NT2/D1 (cell line): ENCODE measurements around the gene KAT5.
"Not testable (repeated sequence)": the region's sequence is repeated elsewhere in the genome, so short reads cannot be mapped to it uniquely, and the experiment has no call there.

Experiments used
- DNase-seq: peaks from one replicate; pipeline ENCODE4 v3.0.0-alpha.2; 2011; ENCODE audit warnings: low read depth, low spot score
- H3K27me3 ChIP-seq: 2 replicates; pipeline ENCODE4 v1.6.0; 2011; ENCODE audit warnings: mild to moderate bottlenecking; ENCODE audit not compliant: insufficient read length, insufficient read depth
- H3K36me3 ChIP-seq: 2 replicates; pipeline ENCODE4 v1.6.1; 2011; ENCODE audit warnings: mild to moderate bottlenecking, low read length, mixed read lengths; ENCODE audit not compliant: insufficient read depth, insufficient read length
- H3K4me1 ChIP-seq: 2 replicates; pipeline ENCODE4 v1.5.1; 2011; ENCODE audit not compliant: insufficient read depth, insufficient read length
- H3K4me3 ChIP-seq: 2 replicates; pipeline ENCODE4 v1.5.1; 2011; ENCODE audit warnings: low read depth; ENCODE audit not compliant: insufficient read length
- H3K9ac ChIP-seq: 2 replicates; pipeline ENCODE4 v1.6.0; 2011; ENCODE audit warnings: low read depth; ENCODE audit not compliant: insufficient read length
- H3K9me3 ChIP-seq: 2 replicates; pipeline ENCODE4 v1.5.1; 2011; ENCODE audit warnings: mild to moderate bottlenecking, low read length; ENCODE audit not compliant: insufficient read depth
- SUZ12 ChIP-seq: IDR thresholded peaks from 2 replicates; pipeline ENCODE4 v1.6.1; 2011; ENCODE audit not compliant: insufficient read length, insufficient read depth; ENCODE audit errors: extremely low read depth
- YY1 ChIP-seq: IDR thresholded peaks from 2 replicates; pipeline ENCODE4 v1.6.1; 2011; ENCODE audit not compliant: insufficient read length, insufficient read depth
- ZNF274 ChIP-seq: IDR thresholded peaks from 2 replicates; pipeline ENCODE4 v1.6.1; 2011; ENCODE audit warnings: mild to moderate bottlenecking, low read depth, low read length

Gene KAT5

DNA sequence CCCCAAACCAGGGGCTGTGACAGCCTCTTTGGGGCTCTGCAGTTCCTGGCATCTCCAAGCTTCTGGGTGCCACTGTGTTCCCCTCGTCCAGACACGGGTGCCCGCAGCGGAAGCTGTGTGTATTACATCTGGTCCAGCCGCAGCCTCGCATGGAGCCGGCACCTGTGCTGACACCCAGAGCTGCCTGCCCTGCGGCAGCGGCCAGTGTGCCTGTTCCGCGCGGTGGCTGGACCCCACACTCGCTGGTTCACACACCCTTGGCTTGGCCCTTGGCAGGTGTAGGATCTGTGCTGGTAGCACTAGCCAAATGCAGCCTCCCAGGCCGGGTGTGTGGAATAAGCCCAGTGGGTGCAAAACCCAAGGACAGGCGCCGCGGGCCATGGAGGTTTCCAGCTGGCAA is 33.0 kb downstream of the KAT5 start:
- Histone ChIP-seq H3K9me3 (peaks cover 23% of the 10 kb centered on the region), H3K4me3 (no peak overlapping the region), H3K27me3 (no peaks in the 10 kb centered on the region), H3K36me3 (no peaks in the 10 kb centered on the region), H3K9ac (no peak overlapping the region), H3K4me1 (no peaks in the 10 kb centered on the region)
- no peak for TF ChIP-seq YY1
- TF ChIP-seq ZNF274: no peak
- no peak for TF ChIP-seq SUZ12
- DNase-seq: no peak

DNA sequence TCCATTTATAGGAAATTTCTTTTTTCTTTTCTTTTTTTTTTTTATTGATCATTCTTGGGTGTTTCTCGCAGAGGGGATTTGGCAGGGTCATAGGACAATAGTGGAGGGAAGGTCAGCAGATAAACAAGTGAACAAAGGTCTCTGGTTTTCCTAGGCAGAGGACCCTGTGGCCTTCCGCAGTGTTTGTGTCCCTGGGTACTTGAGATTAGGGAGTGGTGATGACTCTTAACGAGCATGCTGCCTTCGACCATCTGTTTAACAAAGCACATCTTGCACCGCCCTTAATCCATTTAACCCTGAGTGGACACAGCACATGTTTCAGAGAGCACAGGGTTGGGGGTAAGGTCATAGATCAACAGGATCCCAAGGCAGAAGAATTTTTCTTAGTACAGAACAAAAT is 50.1 kb downstream of the KAT5 start:
- not testable (repeated sequence) for H3K4me3 ChIP-seq, H3K4me1 ChIP-seq, DNase-seq, H3K36me3 ChIP-seq, H3K9me3 ChIP-seq, H3K27me3 ChIP-seq, H3K9ac ChIP-seq

DNA sequence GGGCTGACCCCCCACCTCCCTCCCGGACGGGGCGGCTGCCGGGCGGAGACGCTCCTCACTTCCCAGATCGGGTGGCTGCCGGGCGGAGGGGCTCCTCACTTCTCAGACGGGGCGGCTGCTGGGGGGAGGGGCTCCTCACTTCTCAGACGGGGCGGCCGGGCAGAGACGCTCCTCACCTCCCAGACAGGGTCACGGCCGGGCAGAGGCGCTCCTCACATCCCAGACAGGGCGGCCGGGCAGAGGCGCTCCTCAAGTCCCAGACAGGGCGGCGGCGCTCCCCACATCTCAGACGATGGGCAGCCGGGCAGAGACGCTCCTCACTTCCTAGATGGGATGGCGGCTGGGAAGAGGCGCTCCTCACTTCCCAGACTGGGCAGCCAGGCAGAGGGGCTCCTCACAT is 50.8 kb downstream of the KAT5 start:
- H3K27me3 ChIP-seq, H3K36me3 ChIP-seq, H3K9ac ChIP-seq, H3K4me1 ChIP-seq, DNase-seq, H3K9me3 ChIP-seq, H3K4me3 ChIP-seq: not testable (repeated sequence)

DNA sequence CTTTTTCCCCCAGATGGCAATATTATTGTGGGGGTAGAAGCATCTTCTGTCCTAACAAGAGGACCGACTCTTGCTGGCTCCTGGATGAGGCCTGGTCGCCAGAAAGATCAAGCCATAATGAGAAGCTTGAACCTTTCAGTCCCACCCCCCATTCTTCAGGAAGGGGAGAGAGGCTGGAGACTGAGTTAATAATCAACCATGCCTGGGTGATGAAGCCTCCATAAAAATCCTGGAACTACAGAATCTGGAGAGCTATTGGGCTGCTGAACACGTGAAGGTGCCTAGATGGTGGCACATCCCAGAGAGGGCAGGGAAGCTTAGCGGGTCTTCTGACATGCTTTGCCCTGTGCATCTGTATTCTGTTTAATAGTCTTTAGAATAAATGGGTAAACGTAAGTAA is 52.4 kb downstream of the KAT5 start:
- no peaks in the 10 kb centered on the region for H3K4me1 ChIP-seq
- no peaks in the 10 kb centered on the region for H3K27me3 ChIP-seq
- DNase-seq: no peak
- H3K9me3 ChIP-seq: peaks cover 7% of the 10 kb centered on the region; the same call in 1 of the 2 replicates
- no peaks in the 10 kb centered on the region for H3K36me3 ChIP-seq
- no peak for TF ChIP-seq SUZ12
- no peak for TF ChIP-seq YY1
- TF ChIP-seq ZNF274: no peak
- no peak overlapping the region for H3K9ac ChIP-seq
- no peak overlapping the region for H3K4me3 ChIP-seq

DNA sequence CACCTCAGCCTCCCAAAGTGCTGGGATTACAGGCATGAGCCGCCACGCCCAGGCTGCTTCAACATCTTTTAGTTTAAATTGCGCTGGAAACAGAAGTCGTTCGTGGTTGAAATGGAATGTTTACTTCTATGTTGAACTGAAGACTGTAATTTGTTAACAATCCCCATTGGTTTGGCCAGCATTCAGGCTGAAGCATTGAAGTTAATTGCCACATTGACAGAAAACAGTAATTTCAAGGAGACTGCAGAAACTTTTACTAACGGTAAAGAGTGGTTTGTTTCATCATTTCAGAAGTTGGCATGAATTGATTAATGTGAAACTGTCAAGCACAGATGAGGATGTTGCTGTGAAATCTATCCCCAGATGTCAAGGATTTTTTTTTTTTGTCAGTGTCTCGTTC is 54.5 kb downstream of the KAT5 start:
- no peaks in the 10 kb centered on the region for H3K27me3 ChIP-seq
- no peaks in the 10 kb centered on the region for H3K36me3 ChIP-seq
- DNase-seq: no peak
- no peak for TF ChIP-seq YY1
- no peak for TF ChIP-seq SUZ12
- no peak for TF ChIP-seq ZNF274
- H3K9me3 ChIP-seq: peaks cover 6% of the 10 kb centered on the region; the same call in 1 of the 2 replicates
- H3K9ac ChIP-seq: no peak overlapping the region
- no peak overlapping the region for H3K4me3 ChIP-seq
- H3K4me1 ChIP-seq: no peaks in the 10 kb centered on the region

DNA sequence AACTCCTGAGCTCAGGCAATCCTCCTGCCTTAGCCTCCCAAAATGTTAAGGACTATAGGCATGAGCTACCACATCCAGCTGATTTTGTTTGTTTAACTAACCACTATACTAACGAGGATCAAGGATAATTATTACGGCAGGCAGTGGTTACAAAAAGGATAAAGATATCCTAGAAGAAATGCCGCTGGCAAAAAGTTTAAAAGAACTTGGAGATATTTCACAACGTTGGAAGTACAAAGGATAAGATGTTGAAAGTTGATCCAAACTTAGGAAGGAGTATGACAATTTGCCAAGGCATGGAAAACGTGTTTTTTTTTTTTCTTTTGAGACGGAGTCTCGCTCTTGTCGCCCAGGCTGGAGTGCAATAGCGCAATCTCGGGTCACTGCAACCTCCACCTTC is 55.4 kb downstream of the KAT5 start:
- Histone ChIP-seq H3K27me3 (no peaks in the 10 kb centered on the region), H3K9me3 (peaks cover 4% of the 10 kb centered on the region; the same call in 1 of the 2 replicates), H3K4me1 (no peaks in the 10 kb centered on the region), H3K9ac (no peak overlapping the region), H3K4me3 (no peak overlapping the region), H3K36me3 (no peaks in the 10 kb centered on the region)
- DNase-seq: no peak
- TF ChIP-seq ZNF274 (no peak), SUZ12 (no peak), YY1 (no peak)

DNA sequence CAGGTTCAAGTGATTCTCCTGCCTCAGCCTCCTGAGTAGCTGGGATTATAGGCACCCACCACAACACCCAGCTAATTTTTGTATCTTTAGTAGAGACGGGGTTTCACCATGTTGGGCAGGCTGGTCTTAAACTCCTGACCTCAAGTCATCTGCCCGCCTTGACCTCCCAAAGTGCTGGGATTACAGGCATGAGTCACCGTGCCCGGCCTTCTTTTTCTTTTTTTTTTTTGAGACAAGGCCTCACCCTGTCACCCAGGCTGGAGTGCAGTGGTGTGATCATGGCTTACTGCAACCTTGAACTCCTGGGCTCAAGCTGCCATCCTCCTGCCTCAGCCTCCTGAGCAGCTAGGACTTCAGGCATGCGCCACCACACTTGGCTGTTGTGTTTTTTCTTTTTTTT is 55.8 kb downstream of the KAT5 start:
- not testable (repeated sequence) for H3K36me3 ChIP-seq, H3K9me3 ChIP-seq, H3K27me3 ChIP-seq, H3K4me1 ChIP-seq, H3K4me3 ChIP-seq, H3K9ac ChIP-seq, DNase-seq
